ENCODE measurements around the gene CTNNA3. TPM values are rescaled to one million over a fixed set of nuclear protein-coding genes. Genes with fewer than 3 reads are reported as not detected.

The CTNNA3 gene
- total RNA-seq, 2 donors from 2014 or later, result 0.37 to 1.1 TPM

GRCh38 chr10:66958466-66958865 lies 737.5 kb downstream of the CTNNA3 start:
- intact Hi-C loops (cut with DNase I), result no loop called here
- H3K36me3 ChIP-seq, result no peaks in the 10 kb centered on the region
- TF ChIP-seq, protein P1, sequence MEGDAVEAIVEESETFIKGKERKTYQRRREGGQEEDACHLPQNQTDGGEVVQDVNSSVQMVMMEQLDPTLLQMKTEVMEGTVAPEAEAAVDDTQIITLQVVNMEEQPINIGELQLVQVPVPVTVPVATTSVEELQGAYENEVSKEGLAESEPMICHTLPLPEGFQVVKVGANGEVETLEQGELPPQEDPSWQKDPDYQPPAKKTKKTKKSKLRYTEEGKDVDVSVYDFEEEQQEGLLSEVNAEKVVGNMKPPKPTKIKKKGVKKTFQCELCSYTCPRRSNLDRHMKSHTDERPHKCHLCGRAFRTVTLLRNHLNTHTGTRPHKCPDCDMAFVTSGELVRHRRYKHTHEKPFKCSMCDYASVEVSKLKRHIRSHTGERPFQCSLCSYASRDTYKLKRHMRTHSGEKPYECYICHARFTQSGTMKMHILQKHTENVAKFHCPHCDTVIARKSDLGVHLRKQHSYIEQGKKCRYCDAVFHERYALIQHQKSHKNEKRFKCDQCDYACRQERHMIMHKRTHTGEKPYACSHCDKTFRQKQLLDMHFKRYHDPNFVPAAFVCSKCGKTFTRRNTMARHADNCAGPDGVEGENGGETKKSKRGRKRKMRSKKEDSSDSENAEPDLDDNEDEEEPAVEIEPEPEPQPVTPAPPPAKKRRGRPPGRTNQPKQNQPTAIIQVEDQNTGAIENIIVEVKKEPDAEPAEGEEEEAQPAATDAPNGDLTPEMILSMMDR (IDR thresholded peaks at IDR 0.05), result no peak
- H3K4me1 ChIP-seq, result no peaks in the 10 kb centered on the region
- no peak overlapping the region for H3K9ac ChIP-seq (ENCODE audit: low read depth in 2 of 2, low read length in 2 of 2)
- H3K9me3 ChIP-seq, result no peaks in the 10 kb centered on the region
- no peaks in the 10 kb centered on the region for H3K27me3 ChIP-seq
- DNase-seq, result no peak
- no peak overlapping the region for H3K4me3 ChIP-seq
- no peak overlapping the region for H3K27ac ChIP-seq

DNA sequence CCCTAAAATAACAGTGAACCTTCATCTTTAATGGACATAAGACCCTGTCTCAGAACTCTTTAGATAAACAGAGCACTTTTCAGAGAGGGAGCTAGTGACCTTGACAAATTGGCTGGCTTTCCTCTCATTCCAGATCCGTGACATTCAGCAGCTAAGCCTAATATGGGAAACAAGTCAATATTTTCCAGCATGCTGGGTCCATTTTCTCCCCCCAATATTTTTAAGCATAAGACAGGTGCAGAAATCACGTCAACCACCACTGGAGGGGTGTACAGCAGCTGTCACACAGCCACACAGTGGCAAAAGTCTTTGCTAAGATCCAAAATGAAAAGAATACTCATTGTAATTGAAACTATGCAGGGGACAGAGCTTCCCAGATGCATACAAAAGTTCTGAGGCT lies 744.1 kb downstream of the CTNNA3 start:
- Histone ChIP-seq H3K27ac (no peak overlapping the region), H3K4me3 (no peak overlapping the region), H3K36me3 (no peaks in the 10 kb centered on the region), H3K9me3 (no peaks in the 10 kb centered on the region), H3K27me3 (no peaks in the 10 kb centered on the region), H3K4me1 (no peaks in the 10 kb centered on the region), H3K9ac (ENCODE audit: low read depth in 2 of 2, low read length in 2 of 2) (no peak overlapping the region)
- no peak for DNase-seq
- TF ChIP-seq, protein P1 (IDR thresholded peaks at IDR 0.05), result no peak
- intact Hi-C loops (cut with DNase I), result no loop called here

DNA sequence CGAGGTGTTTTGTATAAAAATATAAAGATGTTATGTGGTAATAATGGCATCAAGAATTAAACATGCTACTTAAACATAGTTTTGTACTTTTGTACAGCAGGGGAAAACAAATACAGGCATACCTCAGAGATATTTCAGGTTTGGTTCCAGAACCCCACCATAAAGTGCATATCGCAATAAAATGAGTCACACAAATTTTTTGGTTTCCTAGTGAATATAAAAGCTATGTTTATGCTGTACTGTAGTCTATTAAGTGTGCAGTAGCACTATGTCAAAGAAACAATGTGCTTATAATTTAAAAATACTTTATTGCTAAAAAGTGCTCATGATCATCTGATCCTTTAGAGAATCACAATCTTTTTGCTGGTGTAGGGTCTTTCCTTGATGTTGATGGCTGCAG lies 752.4 kb downstream of the CTNNA3 start:
- TF ChIP-seq, protein P1 (IDR thresholded peaks at IDR 0.05), result no peak
- Histone ChIP-seq H3K27me3 (no peaks in the 10 kb centered on the region), H3K9me3 (no peaks in the 10 kb centered on the region), H3K4me1 (no peaks in the 10 kb centered on the region), H3K4me3 (no peak overlapping the region), H3K36me3 (no peaks in the 10 kb centered on the region), H3K9ac (ENCODE audit: low read depth in 2 of 2, low read length in 2 of 2) (no peak overlapping the region), H3K27ac (no peak overlapping the region)
- intact Hi-C loops (cut with DNase I), result no loop called here
- no peak for DNase-seq

DNA sequence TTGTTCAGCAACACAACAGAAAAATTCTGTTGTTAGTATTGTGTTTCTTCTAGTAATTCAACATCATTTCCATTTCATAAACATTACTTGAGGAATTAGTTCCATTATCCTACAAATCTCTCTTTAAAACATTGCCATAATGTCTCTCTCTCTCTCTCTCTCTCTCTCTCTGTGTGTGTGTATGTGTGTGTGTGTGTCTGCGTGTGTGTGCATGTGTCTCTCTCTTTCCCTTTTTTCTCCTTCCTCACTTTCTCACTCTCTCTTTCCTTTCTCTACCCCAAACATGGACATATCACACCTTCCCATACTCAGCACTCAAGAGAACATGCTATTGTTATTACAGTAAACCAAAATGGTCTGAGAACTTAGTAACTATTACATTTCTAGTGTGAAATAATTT lies 753.6 kb downstream of the CTNNA3 start:
- TF ChIP-seq, protein P1 (IDR thresholded peaks at IDR 0.05), result no peak
- intact Hi-C loops (cut with DNase I), result no loop called here
- H3K27ac ChIP-seq, result no peak overlapping the region
- no peaks in the 10 kb centered on the region for H3K9me3 ChIP-seq
- no peak for DNase-seq
- H3K4me1 ChIP-seq, result no peaks in the 10 kb centered on the region
- no peak overlapping the region for H3K9ac ChIP-seq (ENCODE audit: low read depth in 2 of 2, low read length in 2 of 2)
- no peaks in the 10 kb centered on the region for H3K27me3 ChIP-seq
- no peaks in the 10 kb centered on the region for H3K36me3 ChIP-seq
- no peak overlapping the region for H3K4me3 ChIP-seq

DNA sequence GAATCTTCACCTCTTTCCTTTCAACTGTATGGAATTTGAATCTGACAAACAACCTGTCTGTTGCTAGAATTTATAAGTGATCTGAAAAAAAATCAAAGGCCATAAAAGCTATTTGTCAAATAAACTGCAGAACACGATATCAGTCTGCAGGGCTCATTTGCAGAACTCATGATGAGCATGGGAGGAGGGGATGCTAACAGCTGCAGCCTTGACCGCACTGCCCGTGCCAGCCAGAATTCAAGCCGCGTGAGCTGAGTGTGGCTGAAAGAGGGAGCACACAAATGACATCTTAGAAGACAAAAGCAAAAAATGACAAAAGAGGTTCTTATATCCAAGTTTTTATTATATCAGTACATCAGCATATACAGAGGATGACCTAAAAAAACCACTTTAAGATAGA lies 754.5 kb downstream of the CTNNA3 start:
- no peaks in the 10 kb centered on the region for H3K36me3 ChIP-seq
- no peaks in the 10 kb centered on the region for H3K4me1 ChIP-seq
- TF ChIP-seq, protein P1 (IDR thresholded peaks at IDR 0.05), result no peak
- no peaks in the 10 kb centered on the region for H3K9me3 ChIP-seq
- no peak overlapping the region for H3K4me3 ChIP-seq
- DNase-seq, result no peak
- H3K9ac ChIP-seq (ENCODE audit: low read depth in 2 of 2, low read length in 2 of 2), result no peak overlapping the region
- no peaks in the 10 kb centered on the region for H3K27me3 ChIP-seq
- intact Hi-C loops (cut with DNase I), result no loop called here
- H3K27ac ChIP-seq, result no peak overlapping the region

DNA sequence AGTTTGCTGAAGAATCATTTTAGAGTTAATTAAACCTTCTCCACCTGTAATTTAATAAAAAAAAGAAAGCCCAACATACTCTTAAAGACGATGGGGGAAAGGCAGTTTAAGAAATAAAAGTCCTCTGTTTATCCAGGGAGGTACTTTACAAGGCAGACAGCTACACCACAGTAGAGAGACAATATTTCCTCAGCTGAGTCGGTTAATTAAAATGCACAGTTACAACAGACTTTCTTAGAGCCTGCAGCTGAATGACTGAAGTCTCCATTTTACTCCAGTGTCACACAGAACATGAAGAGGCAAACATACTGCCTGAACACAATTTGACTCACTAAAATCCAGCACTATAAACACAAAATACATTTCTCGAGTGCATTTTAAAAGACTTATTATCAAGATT lies 755.0 kb downstream of the CTNNA3 start:
- DNase-seq, result no peak
- Histone ChIP-seq H3K27ac (no peak overlapping the region), H3K36me3 (no peaks in the 10 kb centered on the region), H3K27me3 (no peaks in the 10 kb centered on the region), H3K9ac (ENCODE audit: low read depth in 2 of 2, low read length in 2 of 2) (no peak overlapping the region), H3K4me1 (no peaks in the 10 kb centered on the region), H3K4me3 (no peak overlapping the region), H3K9me3 (no peaks in the 10 kb centered on the region)
- intact Hi-C loops (cut with DNase I), result no loop called here
- TF ChIP-seq, protein P1 (IDR thresholded peaks at IDR 0.05), result no peak

Measured in colonic mucosa (tissue), 4 donors.